Heart right ventricle (tissue), 16 donors: ENCODE data around the gene CKAP2L. TPM values are rescaled to one million over a fixed set of nuclear protein-coding genes. Genes with fewer than 3 reads are reported as not detected.

Experiments used
- ATAC-seq, 8 donors: fragments of 200-7000 bp; cut with Tn5 transposase; one replicate each; pipeline ENCODE4 v1.9.1; 2020; ENCODE audit warnings: mild to moderate bottlenecking in 8 of 8, moderate library complexity in 8 of 8, moderate number of reproducible peaks in 1 of 8
- DNase-seq, 2 donors: peaks; one replicate each; pipeline ENCODE4 v3.0.0-alpha.2; 2020
- H3K27ac ChIP-seq, 10 donors: fragments of 200-600 bp; sonication (generic) in 2 of 10; one replicate each; pipeline versions ENCODE4 v1.5.0 to v1.8.0; 2020 to 2022; ENCODE audit warnings: mild to moderate bottlenecking in 3 of 10
- H3K27me3 ChIP-seq, 7 donors: fragments of 200-600 bp; one replicate each; pipeline ENCODE4 v1.8.0; 2021 to 2022; ENCODE audit warnings: mild to moderate bottlenecking in 2 of 7
- H3K36me3 ChIP-seq, 9 donors: fragments of 200-600 bp; sonication (generic) in 1 of 9; one replicate each; pipeline versions ENCODE4 v1.5.0 to v1.8.0; 2020 to 2022; ENCODE audit warnings: mild to moderate bottlenecking in 2 of 9
- H3K4me1 ChIP-seq, 9 donors: fragments of 200-600 bp; sonication (generic) in 1 of 9; one replicate each; pipeline versions ENCODE4 v1.5.0 to v1.8.0; 2020 to 2022; ENCODE audit warnings: mild to moderate bottlenecking in 4 of 9
- H3K4me3 ChIP-seq, 10 donors: fragments of 200-600 bp; sonication (generic) in 2 of 10; one replicate each; pipeline versions ENCODE4 v1.5.0 to v1.8.0; 2020 to 2022; ENCODE audit warnings: mild to moderate bottlenecking in 7 of 10, moderate library complexity in 2 of 10
- H3K9me3 ChIP-seq, 11 donors: fragments of 200-600 bp in 10 of 11; sonication (generic) in 2 of 11; one replicate each; pipeline versions ENCODE4 v1.5.0 to v1.8.0; 2013 to 2022; ENCODE audit warnings: mild to moderate bottlenecking in 2 of 11, control low read depth in 1 of 11, moderate library complexity in 1 of 11
- CTCF ChIP-seq, 9 donors: fragments of 200-600 bp; sonication (generic) in 2 of 9; IDR thresholded peaks; one replicate each; pipeline versions ENCODE4 v1.5.0 to v1.8.0; 2021 to 2022; ENCODE audit warnings: antibody characterized with exemption in 9 of 9, mild to moderate bottlenecking in 5 of 9, moderate library complexity in 1 of 9
- WGBS, 2 donors: extraction: QIAGEN DNeasy Blood & Tissue Kit; methylation state at CpG; one replicate each; pipeline ENCODE4 v1.1.7; 2013; ENCODE audit warnings: inconsistent platforms in 1 of 2; 5-methylcytosine and 5-hydroxymethylcytosine counted together
- intact Hi-C, 10 donors: fragments of 100-400 bp; cut with DNase I; formaldehyde crosslinking; loops; one replicate each; pipeline versions ENCODE4 v1.11.1 to v1.14.2; 2022
- polyA plus RNA-seq, 2 donors: library from polyadenylated mRNA; stranded (reverse); fragments of 200-250 nt; gene quantifications; one replicate each; pipeline ENCODE4 v1.2.3, GENCODE V29; 2013
- total RNA-seq, 10 donors: library from RNA; stranded (reverse); fragmentation: NEBNext Ultra II Directional in 3 of 10; extraction: Animal tissue kit (Norgen Biotek cat#: 25700) in 3 of 10; gene quantifications; one replicate each; pipeline versions ENCODE4 v1.2.1 to v1.2.4, GENCODE V29; 2021 to 2023
- donor health status: Arrhythmogenic right ventricular cardiomyopathy.
- donor health status: ischemic (EF 13 %, LVEDD 7.1; RV severe dilation, severe dysfunction).
- donor health status: healthy with polysubstance abuse.
- donor health status: DM: no; HTN: yes; CAD: no.
- donor health status: DM: no; HTN: no; CAD: no.
- donor health status: ischemic (EF 25% LVEDD 6.9; RV normal size, moderate dysfunction).
- donor health status: ischemic (EF 25% LVEDD 5.7; RV mildly dilated, moderate dysfunction).
- donor health status: healthy.
- donor health status: DM: yes; HTN: yes; CAD: no.
- donor health status: Ischemic cardiomyopathy.
- donor health status: ischemic (EF 35%, LVEDD 5.7; RV mildly dilated, moderate dysfunction).
- donor health status: nonischemic (EF 11% LVEDD 7.7; RV severe dilation, severe dysfunction).
- donor health status: DM: yes; HTN: yes; CAD: no.
- donor health status: PGD.
- donor health status: ischemic (EF 29% LVEDD 5.4; RV normal size, mild dysfunction).
- donor health status: nonischemic (EF 23%, LVEDD 6.1; RV moderate dilation, normal function).

CKAP2L gene
- total and polyA plus RNA-seq, 12 donors = 0.03 to 1.8 (median 0.44) TPM; not detected in 5

- H3K4me1 ChIP-seq = peaks cover 0 to 18% (median 8%) of the 10 kb centered on the region in 9 donors
- WGBS, 2 donors = 88 to 97% methylated on average over 1 of the region's 1 CpG
- no peak overlapping the region for H3K27ac ChIP-seq
- H3K9me3 ChIP-seq = no peaks in the 10 kb centered on the region
- DNase-seq (no peak), ATAC-seq (no peak)
- H3K27me3 ChIP-seq = no peaks in the 10 kb centered on the region
- TF ChIP-seq CTCF (IDR thresholded peaks at IDR 0.05) = no peak
- intact Hi-C loops = loop anchor here in 1 of 10 donors (5.0 kb wide), 1 partner anchor 127 kb away; no protein-coding TSS in a partner anchor
- H3K36me3 ChIP-seq = peaks cover 0 to 26% (median 0%) of the 10 kb centered on the region in 9 donors
- no peak overlapping the region for H3K4me3 ChIP-seq
Observed at GRCh38 chr2:112760149-112760548, 4.3 kb downstream of the CKAP2L start.

GRCh38 chr2:112758711-112759110 is 5.7 kb downstream of the CKAP2L start:
- 61 to 77% methylated on average over 2 of the region's 2 CpGs for WGBS, 2 donors
- DNase-seq (no peak), ATAC-seq (no peak)
- Histone ChIP-seq H3K9me3 (no peaks in the 10 kb centered on the region), H3K4me3 (no peak overlapping the region), H3K4me1 (peaks cover 0 to 9% (median 0%) of the 10 kb centered on the region in 9 donors), H3K27ac (no peak overlapping the region), H3K36me3 (peaks cover 0 to 34% (median 0%) of the 10 kb centered on the region in 9 donors), H3K27me3 (peaks cover 0 to 4% (median 0%) of the 10 kb centered on the region in 7 donors)
- intact Hi-C loops = no loop called here
- TF ChIP-seq CTCF (IDR thresholded peaks at IDR 0.05) = no peak

- TF ChIP-seq CTCF (IDR thresholded peaks at IDR 0.05) = no peak
- H3K4me3 ChIP-seq = no peak overlapping the region
- intact Hi-C loops = no loop called here
Observed at GRCh38 chr2:112757265-112757664, 7.1 kb downstream of the CKAP2L start.

GRCh38 chr2:112756207-112756606 is 8.2 kb downstream of the CKAP2L start:
- 98 to 99% methylated on average over 3 of the region's 3 CpGs for WGBS, 2 donors
- peaks cover 0 to 5% (median 0%) of the 10 kb centered on the region in 7 donors for H3K27me3 ChIP-seq
- H3K27ac ChIP-seq = no peak overlapping the region
- H3K4me3 ChIP-seq = no peak overlapping the region
- ATAC-seq (no peak), DNase-seq (no peak)
- intact Hi-C loops = no loop called here
- no peak for TF ChIP-seq CTCF (IDR thresholded peaks at IDR 0.05)
- no peaks in the 10 kb centered on the region for H3K4me1 ChIP-seq
- H3K9me3 ChIP-seq = no peaks in the 10 kb centered on the region
- peaks cover 0 to 34% (median 0%) of the 10 kb centered on the region in 9 donors for H3K36me3 ChIP-seq

More at GRCh38 chr2:112757265-112757664, 7.1 kb downstream of the CKAP2L start:
- ATAC-seq = no peak
- Histone ChIP-seq H3K36me3 (peaks cover 0 to 34% (median 0%) of the 10 kb centered on the region in 9 donors), H3K27me3 (peaks cover 0 to 5% (median 0%) of the 10 kb centered on the region in 7 donors), H3K27ac (no peak overlapping the region), H3K9me3 (no peaks in the 10 kb centered on the region), H3K4me1 (no peaks in the 10 kb centered on the region)
- DNase-seq = no peak
- WGBS, 2 donors = 95 to 97% methylated on average over 3 of the region's 3 CpGs
